ENCODE measurements around the gene PCBP3. TPM values are rescaled to one million over a fixed set of nuclear protein-coding genes. Genes with fewer than 3 reads are reported as not detected.
"Not testable (repeated sequence)": the region's sequence is repeated elsewhere in the genome, so short reads cannot be mapped to it uniquely, and the experiment has no call there.

The PCBP3 gene
- total RNA-seq, 1 experiment from 2014 or later, result not detected

DNA sequence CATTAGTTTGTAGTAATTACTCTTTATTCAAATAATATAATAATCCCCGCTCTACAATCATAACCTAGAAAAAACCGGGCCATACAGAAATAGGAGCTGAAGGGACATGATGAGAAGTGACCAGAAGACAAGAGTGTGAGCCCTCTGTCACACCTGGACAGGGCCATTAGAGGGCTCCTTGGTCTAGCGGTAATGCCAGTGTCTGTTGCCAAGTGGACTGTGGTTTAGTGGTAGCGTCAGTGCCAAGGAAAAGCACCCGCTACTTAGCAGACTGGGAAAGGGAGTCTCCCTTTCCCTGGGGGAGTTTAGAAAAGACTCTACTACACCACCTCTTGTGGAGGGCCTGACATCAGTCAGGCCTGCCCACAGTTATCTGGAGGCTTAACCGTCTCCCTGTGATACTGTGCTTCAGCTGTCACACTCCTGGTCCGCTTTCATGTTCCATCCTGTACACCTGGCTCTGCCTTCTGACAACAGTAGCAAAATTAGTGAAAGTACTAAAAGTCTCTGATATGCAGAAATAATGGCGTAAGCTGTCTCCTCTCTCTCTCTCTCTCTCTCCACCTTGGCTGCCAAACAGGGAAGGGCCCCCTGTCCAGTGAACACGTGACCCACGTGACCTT, 19.2 kb downstream of the PCBP3 start:
- not testable (repeated sequence) for H3K27ac ChIP-seq (ENCODE audit: low read length); H3K36me3 ChIP-seq (ENCODE audit: insufficient read depth, low read length); H4K20me1 ChIP-seq (ENCODE audit: insufficient read depth, low read depth, low read length); H2AFZ ChIP-seq (ENCODE audit: low read length); H3K9me2 ChIP-seq (replicated peaks; ENCODE audit: insufficient read depth, low read length); H3K9ac ChIP-seq (ENCODE audit: low read length); H3K4me1 ChIP-seq (ENCODE audit: low read length); DNase-seq; H3K79me2 ChIP-seq (ENCODE audit: low read length); H3K27me3 ChIP-seq (ENCODE audit: low read length); H3K9me3 ChIP-seq (ENCODE audit: low read length); H3K4me3 ChIP-seq (ENCODE audit: low read length); H3K4me2 ChIP-seq (ENCODE audit: low read depth, low read length, poor library complexity, severe bottlenecking)

DNA sequence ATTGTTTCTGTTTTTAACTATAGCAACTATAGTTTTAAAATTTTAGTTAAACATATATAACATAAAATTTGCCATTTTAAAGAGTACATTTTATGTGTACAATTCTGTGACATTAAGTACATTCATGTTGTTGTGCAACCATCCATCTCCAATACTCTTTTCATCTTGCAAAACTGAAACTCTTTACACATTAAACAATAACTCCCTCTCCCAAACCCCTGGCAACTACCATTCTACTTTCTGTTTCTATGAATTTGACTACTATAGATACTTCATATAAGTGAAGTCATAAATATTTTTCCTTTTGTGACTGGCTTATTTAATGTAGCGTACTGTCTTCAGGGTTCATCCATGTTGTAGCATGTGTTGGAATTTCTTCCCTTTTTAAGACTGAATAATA, 25.9 kb downstream of the PCBP3 start:
- DNase-seq, result no peak
- no peaks in the 10 kb centered on the region for H3K36me3 ChIP-seq (ENCODE audit: insufficient read depth, low read length)
- H3K9me2 ChIP-seq (replicated peaks; ENCODE audit: insufficient read depth, low read length), result no peaks in the 10 kb centered on the region
- H2AFZ ChIP-seq (ENCODE audit: low read length), result no peak overlapping the region
- H3K9ac ChIP-seq (ENCODE audit: low read length), result no peak overlapping the region
- H3K4me2 ChIP-seq (ENCODE audit: low read depth, low read length, poor library complexity, severe bottlenecking), result no peak overlapping the region
- H3K79me2 ChIP-seq (ENCODE audit: low read length), result no peaks in the 10 kb centered on the region
- H3K27ac ChIP-seq (ENCODE audit: low read length), result no peak overlapping the region
- H3K4me3 ChIP-seq (ENCODE audit: low read length), result no peak overlapping the region
- H3K9me3 ChIP-seq (ENCODE audit: low read length), result no peaks in the 10 kb centered on the region
- no peaks in the 10 kb centered on the region for H3K27me3 ChIP-seq (ENCODE audit: low read length)
- no peaks in the 10 kb centered on the region for H4K20me1 ChIP-seq (ENCODE audit: insufficient read depth, low read depth, low read length)
- H3K4me1 ChIP-seq (ENCODE audit: low read length), result no peaks in the 10 kb centered on the region

GRCh38 chr21:45670731-45671130, 27.2 kb downstream of the PCBP3 start:
- Histone ChIP-seq H3K79me2 (ENCODE audit: low read length) (no peaks in the 10 kb centered on the region), H3K36me3 (ENCODE audit: insufficient read depth, low read length) (no peaks in the 10 kb centered on the region), H3K27me3 (ENCODE audit: low read length) (no peaks in the 10 kb centered on the region), H3K9ac (ENCODE audit: low read length) (no peak overlapping the region), H4K20me1 (ENCODE audit: insufficient read depth, low read depth, low read length) (no peaks in the 10 kb centered on the region), H3K9me2 (replicated peaks; ENCODE audit: insufficient read depth, low read length) (no peaks in the 10 kb centered on the region), H3K4me1 (ENCODE audit: low read length) (no peaks in the 10 kb centered on the region), H2AFZ (ENCODE audit: low read length) (no peak overlapping the region), H3K4me2 (ENCODE audit: low read depth, low read length, poor library complexity, severe bottlenecking) (no peak overlapping the region), H3K4me3 (ENCODE audit: low read length) (no peak overlapping the region), H3K27ac (ENCODE audit: low read length) (no peak overlapping the region), H3K9me3 (ENCODE audit: low read length) (no peaks in the 10 kb centered on the region)
- no peak for DNase-seq

GRCh38 chr21:45678790-45679189, 35.3 kb downstream of the PCBP3 start:
- not testable (repeated sequence) for H2AFZ ChIP-seq (ENCODE audit: low read length); H3K4me3 ChIP-seq (ENCODE audit: low read length); H3K36me3 ChIP-seq (ENCODE audit: insufficient read depth, low read length); H3K79me2 ChIP-seq (ENCODE audit: low read length); H3K9me2 ChIP-seq (replicated peaks; ENCODE audit: insufficient read depth, low read length); H3K4me1 ChIP-seq (ENCODE audit: low read length); H3K9me3 ChIP-seq (ENCODE audit: low read length); DNase-seq; H3K4me2 ChIP-seq (ENCODE audit: low read depth, low read length, poor library complexity, severe bottlenecking); H3K27me3 ChIP-seq (ENCODE audit: low read length); H3K27ac ChIP-seq (ENCODE audit: low read length); H3K9ac ChIP-seq (ENCODE audit: low read length); H4K20me1 ChIP-seq (ENCODE audit: insufficient read depth, low read depth, low read length)

- no peaks in the 10 kb centered on the region for H3K36me3 ChIP-seq (ENCODE audit: insufficient read depth, low read length)
- no peak overlapping the region for H3K4me2 ChIP-seq (ENCODE audit: low read depth, low read length, poor library complexity, severe bottlenecking)
- H3K27me3 ChIP-seq (ENCODE audit: low read length), result no peaks in the 10 kb centered on the region
- H3K4me1 ChIP-seq (ENCODE audit: low read length), result no peaks in the 10 kb centered on the region
- no peak overlapping the region for H3K9ac ChIP-seq (ENCODE audit: low read length)
- no peak overlapping the region for H3K27ac ChIP-seq (ENCODE audit: low read length)
- no peak for DNase-seq
- no peak overlapping the region for H2AFZ ChIP-seq (ENCODE audit: low read length)
- no peaks in the 10 kb centered on the region for H3K9me2 ChIP-seq (replicated peaks; ENCODE audit: insufficient read depth, low read length)
- H3K79me2 ChIP-seq (ENCODE audit: low read length), result no peaks in the 10 kb centered on the region
- no peaks in the 10 kb centered on the region for H4K20me1 ChIP-seq (ENCODE audit: insufficient read depth, low read depth, low read length)
- no peak overlapping the region for H3K4me3 ChIP-seq (ENCODE audit: low read length)
- no peaks in the 10 kb centered on the region for H3K9me3 ChIP-seq (ENCODE audit: low read length)
Measured at GRCh38 chr21:45680215-45680614, 36.7 kb downstream of the PCBP3 start.

DNA sequence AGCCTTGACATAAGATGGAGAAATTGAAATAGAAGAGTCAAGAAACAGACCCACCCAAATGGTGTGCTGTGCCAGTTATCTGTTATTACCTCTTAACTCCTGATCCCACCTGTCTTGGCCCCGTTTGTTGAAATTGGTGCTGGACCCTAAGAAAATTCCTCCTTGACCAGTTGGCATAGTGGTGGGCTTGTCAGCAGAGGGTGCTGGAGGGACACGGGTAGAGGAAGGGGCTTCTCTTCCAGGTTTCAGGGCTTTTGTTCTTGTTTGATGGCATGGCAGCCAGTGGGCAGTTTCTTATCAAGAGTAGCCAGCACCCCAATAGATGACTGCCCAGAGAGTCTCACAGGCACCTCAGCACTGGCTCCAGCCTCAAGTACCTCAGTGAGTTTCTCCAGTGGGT, 51.6 kb downstream of the PCBP3 start:
- H4K20me1 ChIP-seq (ENCODE audit: insufficient read depth, low read depth, low read length), result no peaks in the 10 kb centered on the region

DNA sequence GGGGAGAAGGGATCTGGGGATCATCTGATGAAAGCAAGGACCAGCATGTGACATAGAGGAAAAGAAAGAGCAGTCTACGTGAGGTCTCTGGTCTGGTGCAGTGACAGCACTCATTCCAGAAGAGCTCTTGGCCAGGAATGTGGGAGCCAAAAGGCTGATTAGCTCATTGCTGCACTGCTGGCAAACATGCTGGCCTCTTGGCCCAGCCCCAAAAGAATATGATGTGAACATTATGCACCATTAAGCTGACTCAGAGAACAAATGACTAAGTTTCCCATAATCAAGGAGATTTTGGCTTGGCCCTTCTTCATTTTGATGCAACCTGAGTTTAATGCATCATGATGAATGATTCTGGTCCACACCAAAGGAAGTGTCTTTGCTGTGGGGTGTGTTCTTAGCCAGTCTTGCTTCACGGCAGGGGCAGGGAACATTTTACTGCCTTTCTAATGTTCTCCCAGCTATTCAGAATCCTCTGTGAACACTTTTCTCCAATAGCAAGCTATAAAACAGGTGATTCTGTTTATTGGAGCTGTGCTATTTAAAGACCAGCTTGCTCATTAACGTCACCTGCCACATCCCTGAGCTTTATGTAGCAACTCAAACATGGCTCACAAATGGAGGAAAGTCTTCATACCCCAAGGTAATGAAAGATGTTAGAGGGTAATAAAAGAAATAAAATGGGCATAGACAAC, 55.1 kb downstream of the PCBP3 start:
- Histone ChIP-seq H3K4me2 (ENCODE audit: low read depth, low read length, poor library complexity, severe bottlenecking) (no peak overlapping the region), H3K79me2 (ENCODE audit: low read length) (no peaks in the 10 kb centered on the region), H3K4me1 (ENCODE audit: low read length) (no peaks in the 10 kb centered on the region), H4K20me1 (ENCODE audit: insufficient read depth, low read depth, low read length) (no peaks in the 10 kb centered on the region), H3K9ac (ENCODE audit: low read length) (no peak overlapping the region), H3K9me2 (replicated peaks; ENCODE audit: insufficient read depth, low read length) (no peaks in the 10 kb centered on the region), H3K27ac (ENCODE audit: low read length) (no peak overlapping the region), H3K9me3 (ENCODE audit: low read length) (no peaks in the 10 kb centered on the region), H3K27me3 (ENCODE audit: low read length) (no peaks in the 10 kb centered on the region), H3K36me3 (ENCODE audit: insufficient read depth, low read length) (no peaks in the 10 kb centered on the region), H2AFZ (ENCODE audit: low read length) (no peak overlapping the region), H3K4me3 (ENCODE audit: low read length) (no peak overlapping the region)
- DNase-seq, result no peak

More for the DNA sequence above, 51.6 kb downstream of the PCBP3 start:
- no peak overlapping the region for H3K27ac ChIP-seq (ENCODE audit: low read length)
- H3K4me2 ChIP-seq (ENCODE audit: low read depth, low read length, poor library complexity, severe bottlenecking), result no peak overlapping the region
- no peaks in the 10 kb centered on the region for H3K9me3 ChIP-seq (ENCODE audit: low read length)
- no peak for DNase-seq
- H3K27me3 ChIP-seq (ENCODE audit: low read length), result no peaks in the 10 kb centered on the region
- H3K9ac ChIP-seq (ENCODE audit: low read length), result no peak overlapping the region
- H3K36me3 ChIP-seq (ENCODE audit: insufficient read depth, low read length), result no peaks in the 10 kb centered on the region
- H2AFZ ChIP-seq (ENCODE audit: low read length), result no peak overlapping the region
- H3K79me2 ChIP-seq (ENCODE audit: low read length), result no peaks in the 10 kb centered on the region
- H3K4me1 ChIP-seq (ENCODE audit: low read length), result no peaks in the 10 kb centered on the region
- H3K9me2 ChIP-seq (replicated peaks; ENCODE audit: insufficient read depth, low read length), result no peaks in the 10 kb centered on the region
- no peak overlapping the region for H3K4me3 ChIP-seq (ENCODE audit: low read length)

GRCh38 chr21:45699251-45699942, 55.9 kb downstream of the PCBP3 start:
- Histone ChIP-seq H2AFZ (ENCODE audit: low read length) (no peak overlapping the region), H4K20me1 (ENCODE audit: insufficient read depth, low read depth, low read length) (no peaks in the 10 kb centered on the region), H3K4me3 (ENCODE audit: low read length) (no peak overlapping the region), H3K4me2 (ENCODE audit: low read depth, low read length, poor library complexity, severe bottlenecking) (no peak overlapping the region), H3K27me3 (ENCODE audit: low read length) (no peaks in the 10 kb centered on the region), H3K79me2 (ENCODE audit: low read length) (no peaks in the 10 kb centered on the region), H3K9me3 (ENCODE audit: low read length) (no peaks in the 10 kb centered on the region), H3K36me3 (ENCODE audit: insufficient read depth, low read length) (no peaks in the 10 kb centered on the region), H3K9ac (ENCODE audit: low read length) (no peak overlapping the region), H3K9me2 (replicated peaks; ENCODE audit: insufficient read depth, low read length) (no peaks in the 10 kb centered on the region), H3K4me1 (ENCODE audit: low read length) (no peaks in the 10 kb centered on the region), H3K27ac (ENCODE audit: low read length) (no peak overlapping the region)
- DNase-seq, result no peak
